ENCODE measurements around the gene SETD5.

DNA sequence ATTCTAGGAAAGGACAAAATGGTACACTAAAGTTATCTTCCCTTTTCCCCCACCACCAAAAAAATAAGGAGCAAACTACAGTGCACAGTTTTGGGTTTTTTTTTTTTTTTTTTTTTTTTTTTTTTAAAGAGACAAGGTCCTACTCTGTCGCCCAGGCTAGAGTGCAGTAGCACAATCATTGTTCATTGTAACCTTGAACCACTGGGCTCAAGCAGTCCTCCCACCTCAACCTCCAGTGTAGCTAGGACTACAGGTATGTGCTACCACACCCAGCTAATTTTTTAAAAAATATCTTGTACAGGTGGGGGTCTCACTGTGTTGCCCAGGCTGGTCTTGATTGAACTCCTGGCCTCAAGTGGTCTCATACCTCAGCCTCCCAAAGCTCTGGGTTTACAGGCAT lies 14.9 kb downstream of the SETD5 start:
- TF ChIP-seq TAF1 (IDR thresholded peaks at IDR 0.05; ENCODE audit: borderline replicate concordance, low read depth, low read length) (no peak), POLR2A (IDR thresholded peaks at IDR 0.05; ENCODE audit: low read depth, low read length) (no peak)

Measured in GM12892 (cell line).